DND-41 (cell line): ENCODE measurements around the gene CCRL2.

ENCODE experiments used
- CTCF ChIP-seq: IDR thresholded peaks from 2 replicates; pipeline ENCODE4 v1.5.1; 2012; ENCODE audit warnings: borderline replicate concordance, low read length, moderate library complexity, mild to moderate bottlenecking; ENCODE audit not compliant: poor library complexity, severe bottlenecking; ENCODE audit errors: extremely low read depth
- EZH2 ChIP-seq: IDR thresholded peaks from 3 replicates; pipeline ENCODE4 v1.6.1; 2012; ENCODE audit warnings: borderline replicate concordance, low read depth, mild to moderate bottlenecking, moderate library complexity, low read length, inconsistent platforms; ENCODE audit not compliant: severe bottlenecking

- no peak for TF ChIP-seq CTCF
- no peak for TF ChIP-seq EZH2
These were observed 23.7 kb upstream of the CCRL2 start for GRCh38 chr3:46383211-46383950.
